Lower lobe of right lung (tissue), 2 donors: ENCODE measurements around the gene SPRN. TPM values are rescaled to one million over a fixed set of nuclear protein-coding genes. Genes with fewer than 3 reads are reported as not detected.

Experiments
- ATAC-seq, 2 donors: fragments of 200-7000 bp; cut with Tn5 transposase; one replicate each; pipeline ENCODE4 v1.9.1; 2020 to 2022; ENCODE audit warnings: mild to moderate bottlenecking in 2 of 2, moderate library complexity in 2 of 2
- DNase-seq: peaks from one replicate; pipeline ENCODE4 v3.0.0-alpha.2; 2020
- H3K27ac ChIP-seq: fragments of 200-600 bp; one replicate; pipeline ENCODE4 v1.8.0; 2022
- H3K27me3 ChIP-seq: fragments of 200-600 bp; one replicate; pipeline ENCODE4 v1.8.0; 2022; ENCODE audit warnings: low read depth
- H3K36me3 ChIP-seq: fragments of 200-600 bp; one replicate; pipeline ENCODE4 v1.8.0; 2022; ENCODE audit warnings: mild to moderate bottlenecking
- H3K4me1 ChIP-seq: fragments of 200-600 bp; one replicate; pipeline ENCODE4 v1.8.0; 2022
- H3K4me3 ChIP-seq: fragments of 200-600 bp; one replicate; pipeline ENCODE4 v1.8.0; 2022; ENCODE audit warnings: mild to moderate bottlenecking
- H3K9me3 ChIP-seq: fragments of 200-600 bp; one replicate; pipeline ENCODE4 v1.8.0; 2022
- CTCF ChIP-seq: fragments of 200-600 bp; IDR thresholded peaks from one replicate; pipeline ENCODE4 v1.8.0; 2022; ENCODE audit warnings: antibody characterized with exemption, mild to moderate bottlenecking
- intact Hi-C: fragments of 100-400 bp; cut with DNase I; formaldehyde crosslinking; loops from one replicate; pipeline ENCODE4 v1.11.0; 2022
- total RNA-seq: library from RNA; stranded (reverse); fragmentation: NEBNext Ultra II Directional; extraction: Animal tissue kit (Norgen Biotek cat#: 25700); gene quantifications from one replicate; pipeline ENCODE4 v1.2.1, GENCODE V29; 2021
- donor health status: DM: no; HTN: yes; CAD: no; lungs with severe emphysema.

Gene SPRN
- total RNA-seq, 1 donor from 2014 or later: not detected

- Histone ChIP-seq H3K4me1 (no peaks in the 10 kb centered on the region), H3K9me3 (no peaks in the 10 kb centered on the region), H3K4me3 (no peak overlapping the region), H3K36me3 (no peaks in the 10 kb centered on the region), H3K27ac (no peak overlapping the region), H3K27me3 (no peaks in the 10 kb centered on the region)
- intact Hi-C loops: no loop called here
- ATAC-seq (no peak), DNase-seq (no peak)
- no peak for TF ChIP-seq CTCF
Measured at GRCh38 chr10:133461841-133462240, 37.4 kb upstream of the SPRN start.

- Histone ChIP-seq H3K36me3 (no peaks in the 10 kb centered on the region), H3K27me3 (no peaks in the 10 kb centered on the region), H3K4me3 (no peak overlapping the region), H3K27ac (no peak overlapping the region), H3K4me1 (no peaks in the 10 kb centered on the region), H3K9me3 (no peaks in the 10 kb centered on the region)
- DNase-seq: no peak
- TF ChIP-seq CTCF: no peak
- no peak for ATAC-seq
- intact Hi-C loops: no loop called here
Measured at GRCh38 chr10:133461027-133461426, 36.6 kb upstream of the SPRN start.

GRCh38 chr10:133460208-133460769, 35.9 kb upstream of the SPRN start:
- TF ChIP-seq CTCF: no peak
- intact Hi-C loops: no loop called here
- Histone ChIP-seq H3K4me3 (no peak overlapping the region), H3K4me1 (no peaks in the 10 kb centered on the region), H3K27ac (no peak overlapping the region), H3K27me3 (no peaks in the 10 kb centered on the region), H3K36me3 (no peaks in the 10 kb centered on the region), H3K9me3 (no peaks in the 10 kb centered on the region)
- ATAC-seq (no peak), DNase-seq (no peak)

GRCh38 chr10:133459454-133460207, 35.2 kb upstream of the SPRN start:
- intact Hi-C loops: no loop called here
- TF ChIP-seq CTCF: no peak
- Histone ChIP-seq H3K4me1 (no peaks in the 10 kb centered on the region), H3K36me3 (no peaks in the 10 kb centered on the region), H3K4me3 (no peak overlapping the region), H3K27ac (no peak overlapping the region), H3K27me3 (no peaks in the 10 kb centered on the region), H3K9me3 (no peaks in the 10 kb centered on the region)
- DNase-seq (no peak), ATAC-seq (no peak)

- Histone ChIP-seq H3K4me3 (no peak overlapping the region), H3K27ac (no peak overlapping the region), H3K36me3 (no peaks in the 10 kb centered on the region), H3K4me1 (no peaks in the 10 kb centered on the region), H3K9me3 (no peaks in the 10 kb centered on the region), H3K27me3 (no peaks in the 10 kb centered on the region)
- no peak for DNase-seq
- TF ChIP-seq CTCF: no peak
- intact Hi-C loops: no loop called here
- ATAC-seq: no peak
Measured at GRCh38 chr10:133458710-133459453, 34.5 kb upstream of the SPRN start.
